ENCODE measurements around the gene AGAP2. TPM values are rescaled to one million over a fixed set of nuclear protein-coding genes. Genes with fewer than 3 reads are reported as not detected.

Gene AGAP2
- total and polyA plus RNA-seq, 2 of the 13 experiments (the other 11 are each of a cell fraction or from before 2014, with no cell fraction given) = 0.38 to 0.45 TPM

DNA sequence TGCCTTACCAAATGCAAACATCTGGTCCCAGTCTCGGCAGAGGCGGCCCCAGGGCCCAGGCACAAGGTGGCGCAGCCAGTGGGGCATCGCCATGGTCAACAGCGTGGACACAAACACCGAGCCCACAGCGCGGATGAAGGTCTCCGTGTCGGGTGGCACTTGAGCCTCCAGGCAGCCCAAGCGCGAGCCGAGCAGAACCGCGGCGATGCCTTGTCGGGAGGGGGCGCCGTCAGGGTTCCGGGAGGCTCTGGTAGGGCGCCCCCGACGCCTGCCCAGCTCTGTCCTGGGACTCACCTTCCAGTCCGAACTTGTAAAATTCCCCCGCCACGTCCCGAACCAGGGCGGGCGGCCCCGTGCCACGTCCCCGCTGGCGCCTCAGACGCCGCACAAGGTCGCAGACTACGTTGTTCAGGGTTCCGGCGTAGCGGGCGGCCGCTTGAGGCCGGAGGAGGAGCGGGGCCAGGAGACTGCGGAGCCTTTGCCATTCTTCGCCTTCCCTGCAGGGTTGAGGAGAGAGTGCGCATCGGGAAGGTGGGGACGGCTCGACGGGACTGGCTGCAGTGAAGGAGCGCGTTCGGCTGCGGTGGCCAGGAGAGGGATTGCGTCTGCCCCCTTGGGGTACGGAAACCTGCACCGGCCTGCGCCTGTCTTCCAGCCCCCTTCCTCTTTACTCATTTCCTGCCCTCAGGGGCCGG, 26.6 kb upstream of the AGAP2 start (continued):
- no peak for TF ChIP-seq ARHGAP35 (CRISPR knock-in tag; IDR thresholded peaks at IDR 0.05; ENCODE audit: borderline replicate concordance)
- TF ChIP-seq, protein P1, sequence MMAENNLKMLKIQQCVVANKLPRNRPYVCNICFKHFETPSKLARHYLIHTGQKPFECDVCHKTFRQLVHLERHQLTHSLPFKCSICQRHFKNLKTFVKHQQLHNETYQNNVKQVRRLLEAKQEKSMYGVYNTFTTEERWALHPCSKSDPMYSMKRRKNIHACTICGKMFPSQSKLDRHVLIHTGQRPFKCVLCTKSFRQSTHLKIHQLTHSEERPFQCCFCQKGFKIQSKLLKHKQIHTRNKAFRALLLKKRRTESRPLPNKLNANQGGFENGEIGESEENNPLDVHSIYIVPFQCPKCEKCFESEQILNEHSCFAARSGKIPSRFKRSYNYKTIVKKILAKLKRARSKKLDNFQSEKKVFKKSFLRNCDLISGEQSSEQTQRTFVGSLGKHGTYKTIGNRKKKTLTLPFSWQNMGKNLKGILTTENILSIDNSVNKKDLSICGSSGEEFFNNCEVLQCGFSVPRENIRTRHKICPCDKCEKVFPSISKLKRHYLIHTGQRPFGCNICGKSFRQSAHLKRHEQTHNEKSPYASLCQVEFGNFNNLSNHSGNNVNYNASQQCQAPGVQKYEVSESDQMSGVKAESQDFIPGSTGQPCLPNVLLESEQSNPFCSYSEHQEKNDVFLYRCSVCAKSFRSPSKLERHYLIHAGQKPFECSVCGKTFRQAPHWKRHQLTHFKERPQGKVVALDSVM (CRISPR knock-in tag; IDR thresholded peaks at IDR 0.05) = no peak
- TF ChIP-seq, protein P2, sequence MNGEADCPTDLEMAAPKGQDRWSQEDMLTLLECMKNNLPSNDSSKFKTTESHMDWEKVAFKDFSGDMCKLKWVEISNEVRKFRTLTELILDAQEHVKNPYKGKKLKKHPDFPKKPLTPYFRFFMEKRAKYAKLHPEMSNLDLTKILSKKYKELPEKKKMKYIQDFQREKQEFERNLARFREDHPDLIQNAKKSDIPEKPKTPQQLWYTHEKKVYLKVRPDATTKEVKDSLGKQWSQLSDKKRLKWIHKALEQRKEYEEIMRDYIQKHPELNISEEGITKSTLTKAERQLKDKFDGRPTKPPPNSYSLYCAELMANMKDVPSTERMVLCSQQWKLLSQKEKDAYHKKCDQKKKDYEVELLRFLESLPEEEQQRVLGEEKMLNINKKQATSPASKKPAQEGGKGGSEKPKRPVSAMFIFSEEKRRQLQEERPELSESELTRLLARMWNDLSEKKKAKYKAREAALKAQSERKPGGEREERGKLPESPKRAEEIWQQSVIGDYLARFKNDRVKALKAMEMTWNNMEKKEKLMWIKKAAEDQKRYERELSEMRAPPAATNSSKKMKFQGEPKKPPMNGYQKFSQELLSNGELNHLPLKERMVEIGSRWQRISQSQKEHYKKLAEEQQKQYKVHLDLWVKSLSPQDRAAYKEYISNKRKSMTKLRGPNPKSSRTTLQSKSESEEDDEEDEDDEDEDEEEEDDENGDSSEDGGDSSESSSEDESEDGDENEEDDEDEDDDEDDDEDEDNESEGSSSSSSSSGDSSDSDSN (CRISPR knock-in tag; IDR thresholded peaks at IDR 0.05) = peak; percentile 75
- TF ChIP-seq POLR2G (IDR thresholded peaks at IDR 0.05; ENCODE audit: low read depth, low read length) = peak; percentile 47; the same call in 1 of the 2 replicates
- TF ChIP-seq ZNF737 (CRISPR knock-in tag; IDR thresholded peaks at IDR 0.05; ENCODE audit: borderline replicate concordance) = no peak
- no peak; the same call in 1 of the 2 replicates for TF ChIP-seq ZNF343 (CRISPR knock-in tag; IDR thresholded peaks at IDR 0.05)
- TF ChIP-seq HMGXB4 (CRISPR knock-in tag; IDR thresholded peaks at IDR 0.05; ENCODE audit: borderline replicate concordance in 1 of 2, low read depth in 1 of 2) = peak; percentile 86 to 91
- TF ChIP-seq, protein P3, sequence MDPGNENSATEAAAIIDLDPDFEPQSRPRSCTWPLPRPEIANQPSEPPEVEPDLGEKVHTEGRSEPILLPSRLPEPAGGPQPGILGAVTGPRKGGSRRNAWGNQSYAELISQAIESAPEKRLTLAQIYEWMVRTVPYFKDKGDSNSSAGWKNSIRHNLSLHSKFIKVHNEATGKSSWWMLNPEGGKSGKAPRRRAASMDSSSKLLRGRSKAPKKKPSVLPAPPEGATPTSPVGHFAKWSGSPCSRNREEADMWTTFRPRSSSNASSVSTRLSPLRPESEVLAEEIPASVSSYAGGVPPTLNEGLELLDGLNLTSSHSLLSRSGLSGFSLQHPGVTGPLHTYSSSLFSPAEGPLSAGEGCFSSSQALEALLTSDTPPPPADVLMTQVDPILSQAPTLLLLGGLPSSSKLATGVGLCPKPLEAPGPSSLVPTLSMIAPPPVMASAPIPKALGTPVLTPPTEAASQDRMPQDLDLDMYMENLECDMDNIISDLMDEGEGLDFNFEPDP (CRISPR knock-in tag; conservative IDR thresholded peaks at IDR 0.05) = no peak
- peak; percentile 98 for TF ChIP-seq ZNF777 (CRISPR knock-in tag; IDR thresholded peaks at IDR 0.05)
- TF ChIP-seq ATF7-NPFF (CRISPR knock-in tag; IDR thresholded peaks at IDR 0.05; ENCODE audit: low read depth) = peak; percentile 36; the same call in 1 of the 2 replicates
- TF ChIP-seq TRIM22 (IDR thresholded peaks at IDR 0.05) = no peak
- TF ChIP-seq THAP11 (CRISPR knock-in tag; IDR thresholded peaks at IDR 0.05) = peak; percentile 50; the same call in 1 of the 2 replicates
- TF ChIP-seq, protein P4, sequence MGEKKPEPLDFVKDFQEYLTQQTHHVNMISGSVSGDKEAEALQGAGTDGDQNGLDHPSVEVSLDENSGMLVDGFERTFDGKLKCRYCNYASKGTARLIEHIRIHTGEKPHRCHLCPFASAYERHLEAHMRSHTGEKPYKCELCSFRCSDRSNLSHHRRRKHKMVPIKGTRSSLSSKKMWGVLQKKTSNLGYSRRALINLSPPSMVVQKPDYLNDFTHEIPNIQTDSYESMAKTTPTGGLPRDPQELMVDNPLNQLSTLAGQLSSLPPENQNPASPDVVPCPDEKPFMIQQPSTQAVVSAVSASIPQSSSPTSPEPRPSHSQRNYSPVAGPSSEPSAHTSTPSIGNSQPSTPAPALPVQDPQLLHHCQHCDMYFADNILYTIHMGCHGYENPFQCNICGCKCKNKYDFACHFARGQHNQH (CRISPR knock-in tag; IDR thresholded peaks at IDR 0.05) = 0 out of 2 replicates have a peak, but pooled peaks have one; percentile 37
- no peak; the same call in 1 of the 2 replicates for TF ChIP-seq ZBTB38 (CRISPR knock-in tag; IDR thresholded peaks at IDR 0.05)
- TF ChIP-seq, protein P5, sequence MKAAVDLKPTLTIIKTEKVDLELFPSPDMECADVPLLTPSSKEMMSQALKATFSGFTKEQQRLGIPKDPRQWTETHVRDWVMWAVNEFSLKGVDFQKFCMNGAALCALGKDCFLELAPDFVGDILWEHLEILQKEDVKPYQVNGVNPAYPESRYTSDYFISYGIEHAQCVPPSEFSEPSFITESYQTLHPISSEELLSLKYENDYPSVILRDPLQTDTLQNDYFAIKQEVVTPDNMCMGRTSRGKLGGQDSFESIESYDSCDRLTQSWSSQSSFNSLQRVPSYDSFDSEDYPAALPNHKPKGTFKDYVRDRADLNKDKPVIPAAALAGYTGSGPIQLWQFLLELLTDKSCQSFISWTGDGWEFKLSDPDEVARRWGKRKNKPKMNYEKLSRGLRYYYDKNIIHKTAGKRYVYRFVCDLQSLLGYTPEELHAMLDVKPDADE (CRISPR knock-in tag; IDR thresholded peaks at IDR 0.05) = 0 out of 2 replicates have a peak, but pooled peaks have one; percentile 19
- no peak for TF ChIP-seq ATAD3A (CRISPR knock-in tag; IDR thresholded peaks at IDR 0.05)
